ENCODE measurements around the gene NOSIP. TPM values are rescaled to one million over a fixed set of nuclear protein-coding genes. Genes with fewer than 3 reads are reported as not detected.

Gene NOSIP
- total RNA-seq, 2 donors from 2014 or later, result 58.0 to 62.3 TPM

GRCh38 chr19:49605605-49606004 lies 25.2 kb upstream of the NOSIP start:
- Mint-ChIP-seq H3K27ac (no peak overlapping the region), H3K4me1 (no peaks in the 10 kb centered on the region), H3K27me3 (ENCODE audit: insufficient read depth) (no peaks in the 10 kb centered on the region), H3K9me3 (no peaks in the 10 kb centered on the region), H3K4me3 (no peak overlapping the region), H3K36me3 (ENCODE audit: low read depth) (peaks cover 73% of the 10 kb centered on the region)
- no peak for DNase-seq
- H3K4me1 ChIP-seq (ENCODE audit: control insufficient read depth, insufficient read depth, low read length), result no peaks in the 10 kb centered on the region
- peaks cover 77% of the 10 kb centered on the region for H3K36me3 ChIP-seq (ENCODE audit: control insufficient read depth, insufficient read depth, low read length)
- H3K27ac ChIP-seq (ENCODE audit: low read depth, low read length), result no peak overlapping the region
- no peak overlapping the region for H3K9ac ChIP-seq (ENCODE audit: extremely low read depth, low read length, poor library complexity, severe bottlenecking)
- no peaks in the 10 kb centered on the region for H3K9me3 ChIP-seq (ENCODE audit: control insufficient read depth, low read length)
- no peak overlapping the region for H3K4me3 ChIP-seq (ENCODE audit: low read length)
- WGBS, 2 experiments (ENCODE audit: insufficient coverage in 1 of 2, insufficient read length in 1 of 2), result 92 to 98% methylated on average over 7 of the region's 7 CpGs
- TF ChIP-seq CTCF (conservative IDR thresholded peaks at IDR 0.05), result no peak
- no peaks in the 10 kb centered on the region for H3K27me3 ChIP-seq (ENCODE audit: control insufficient read depth, insufficient read depth, low read length, poor library complexity, severe bottlenecking)

GRCh38 chr19:49602806-49603205 lies 22.4 kb upstream of the NOSIP start:
- H3K4me1 ChIP-seq (ENCODE audit: control insufficient read depth, insufficient read depth, low read length), result no peaks in the 10 kb centered on the region
- peaks cover 75% of the 10 kb centered on the region for H3K36me3 Mint-ChIP-seq (ENCODE audit: low read depth)
- no peak overlapping the region for H3K4me3 Mint-ChIP-seq
- no peaks in the 10 kb centered on the region for H3K9me3 ChIP-seq (ENCODE audit: control insufficient read depth, low read length)
- WGBS, 2 experiments (ENCODE audit: insufficient coverage in 1 of 2, insufficient read length in 1 of 2), result 95% methylated on average over 2 of the region's 2 CpGs
- no peak overlapping the region for H3K27ac ChIP-seq (ENCODE audit: low read depth, low read length)
- H3K9ac ChIP-seq (ENCODE audit: extremely low read depth, low read length, poor library complexity, severe bottlenecking), result no peak overlapping the region
- H3K4me3 ChIP-seq (ENCODE audit: low read length), result no peak overlapping the region
- no peaks in the 10 kb centered on the region for H3K27me3 Mint-ChIP-seq (ENCODE audit: insufficient read depth)
- H3K36me3 ChIP-seq (ENCODE audit: control insufficient read depth, insufficient read depth, low read length), result peaks cover 81% of the 10 kb centered on the region
- TF ChIP-seq CTCF (conservative IDR thresholded peaks at IDR 0.05), result no peak
- no peak for DNase-seq
- H3K9me3 Mint-ChIP-seq, result no peaks in the 10 kb centered on the region
- no peaks in the 10 kb centered on the region for H3K27me3 ChIP-seq (ENCODE audit: control insufficient read depth, insufficient read depth, low read length, poor library complexity, severe bottlenecking)
- H3K27ac Mint-ChIP-seq, result peak overlapping the region; percentile 20
- H3K4me1 Mint-ChIP-seq, result no peaks in the 10 kb centered on the region

- Mint-ChIP-seq H3K4me1 (no peaks in the 10 kb centered on the region), H3K27me3 (ENCODE audit: insufficient read depth) (no peaks in the 10 kb centered on the region), H3K36me3 (ENCODE audit: low read depth) (peaks cover 67% of the 10 kb centered on the region), H3K27ac (no peak overlapping the region), H3K9me3 (no peaks in the 10 kb centered on the region), H3K4me3 (no peak overlapping the region)
- no peak for DNase-seq
- Histone ChIP-seq H3K27me3 (ENCODE audit: control insufficient read depth, insufficient read depth, low read length, poor library complexity, severe bottlenecking) (no peaks in the 10 kb centered on the region), H3K4me1 (ENCODE audit: control insufficient read depth, insufficient read depth, low read length) (no peaks in the 10 kb centered on the region), H3K9ac (ENCODE audit: extremely low read depth, low read length, poor library complexity, severe bottlenecking) (no peak overlapping the region), H3K27ac (ENCODE audit: low read depth, low read length) (no peak overlapping the region), H3K36me3 (ENCODE audit: control insufficient read depth, insufficient read depth, low read length) (peaks cover 72% of the 10 kb centered on the region), H3K4me3 (ENCODE audit: low read length) (no peak overlapping the region), H3K9me3 (ENCODE audit: control insufficient read depth, low read length) (no peaks in the 10 kb centered on the region)
- 94 to 97% methylated on average over 6 to 33 of the region's 38 CpGs for WGBS, 2 experiments (ENCODE audit: insufficient coverage in 1 of 2, insufficient read length in 1 of 2)
- no peak for TF ChIP-seq CTCF (conservative IDR thresholded peaks at IDR 0.05)
Measured at GRCh38 chr19:49601482-49602038, 21.2 kb upstream of the NOSIP start.

Data from endodermal cell (in vitro differentiated cells).